ENCODE results near the gene FAM241A. TPM values are rescaled to one million over a fixed set of nuclear protein-coding genes. Genes with fewer than 3 reads are reported as not detected.

FAM241A gene
- total RNA-seq, 1 donor from 2014 or later = 6.8 TPM

DNA sequence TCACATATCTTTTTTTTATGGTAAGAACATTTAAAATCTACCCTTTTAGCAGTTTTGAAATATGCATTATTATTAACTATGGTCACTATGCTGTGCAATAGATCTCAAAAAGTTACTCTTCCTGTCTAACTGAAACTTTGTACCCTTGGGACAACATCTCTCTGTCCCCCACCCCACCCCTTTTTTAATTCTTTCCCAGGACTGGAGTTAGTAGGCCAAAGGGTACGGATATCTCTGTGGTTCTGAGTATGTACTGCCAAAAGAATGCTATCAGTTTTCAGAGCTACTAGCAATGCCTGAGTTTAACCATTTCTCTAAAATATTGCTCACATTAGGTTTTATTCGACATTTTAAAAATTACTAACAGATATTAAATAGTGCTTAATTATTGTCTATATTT is 4.7 kb upstream of the FAM241A start:
- intact Hi-C loops (cut with DNase I) = no loop called here
- H3K27ac ChIP-seq = no peak overlapping the region

GRCh38 chr4:112141366-112142138 is 3.7 kb upstream of the FAM241A start:
- DNase-seq (ENCODE audit: low spot score in 2 of 2) = no peak
- no peak for TF ChIP-seq CTCF (IDR thresholded peaks at IDR 0.05)
- intact Hi-C loops (cut with DNase I) = no loop called here
- Histone ChIP-seq H3K27me3 (no peaks in the 10 kb centered on the region), H3K27ac (peak overlapping the region in 1 of 2 donors; percentile 20), H3K4me3 (no peak overlapping the region), H3K9me3 (no peaks in the 10 kb centered on the region), H3K4me1 (peaks cover 0 to 3% of the 10 kb centered on the region in 2 donors), H3K36me3 (no peaks in the 10 kb centered on the region)

More for the DNA sequence above, 4.7 kb upstream of the FAM241A start:
- Histone ChIP-seq H3K27me3 (no peaks in the 10 kb centered on the region), H3K4me3 (no peak overlapping the region), H3K9me3 (no peaks in the 10 kb centered on the region), H3K4me1 (no peaks in the 10 kb centered on the region), H3K36me3 (no peaks in the 10 kb centered on the region)
- TF ChIP-seq CTCF (IDR thresholded peaks at IDR 0.05) = no peak
- no peak for DNase-seq (ENCODE audit: low spot score in 2 of 2)

GRCh38 chr4:112142182-112142581 is 3.1 kb upstream of the FAM241A start:
- Histone ChIP-seq H3K27ac (no peak overlapping the region), H3K27me3 (no peaks in the 10 kb centered on the region), H3K36me3 (no peaks in the 10 kb centered on the region), H3K4me3 (no peak overlapping the region), H3K9me3 (no peaks in the 10 kb centered on the region), H3K4me1 (peaks cover 0 to 5% of the 10 kb centered on the region in 2 donors)
- no peak for DNase-seq (ENCODE audit: low spot score in 2 of 2)
- intact Hi-C loops (cut with DNase I) = no loop called here
- TF ChIP-seq CTCF (IDR thresholded peaks at IDR 0.05) = no peak

- Histone ChIP-seq H3K27ac (no peak overlapping the region), H3K4me3 (no peak overlapping the region), H3K4me1 (peaks cover 0 to 5% of the 10 kb centered on the region in 2 donors), H3K36me3 (no peaks in the 10 kb centered on the region), H3K9me3 (no peaks in the 10 kb centered on the region), H3K27me3 (no peaks in the 10 kb centered on the region)
- intact Hi-C loops (cut with DNase I) = loop anchor here (2.0 kb wide), 1 partner anchor 17 kb away; no protein-coding TSS in a partner anchor
- no peak for DNase-seq (ENCODE audit: low spot score in 2 of 2)
- no peak for TF ChIP-seq CTCF (IDR thresholded peaks at IDR 0.05)
Observed at GRCh38 chr4:112143781-112144180, 1.5 kb upstream of the FAM241A start.

DNA sequence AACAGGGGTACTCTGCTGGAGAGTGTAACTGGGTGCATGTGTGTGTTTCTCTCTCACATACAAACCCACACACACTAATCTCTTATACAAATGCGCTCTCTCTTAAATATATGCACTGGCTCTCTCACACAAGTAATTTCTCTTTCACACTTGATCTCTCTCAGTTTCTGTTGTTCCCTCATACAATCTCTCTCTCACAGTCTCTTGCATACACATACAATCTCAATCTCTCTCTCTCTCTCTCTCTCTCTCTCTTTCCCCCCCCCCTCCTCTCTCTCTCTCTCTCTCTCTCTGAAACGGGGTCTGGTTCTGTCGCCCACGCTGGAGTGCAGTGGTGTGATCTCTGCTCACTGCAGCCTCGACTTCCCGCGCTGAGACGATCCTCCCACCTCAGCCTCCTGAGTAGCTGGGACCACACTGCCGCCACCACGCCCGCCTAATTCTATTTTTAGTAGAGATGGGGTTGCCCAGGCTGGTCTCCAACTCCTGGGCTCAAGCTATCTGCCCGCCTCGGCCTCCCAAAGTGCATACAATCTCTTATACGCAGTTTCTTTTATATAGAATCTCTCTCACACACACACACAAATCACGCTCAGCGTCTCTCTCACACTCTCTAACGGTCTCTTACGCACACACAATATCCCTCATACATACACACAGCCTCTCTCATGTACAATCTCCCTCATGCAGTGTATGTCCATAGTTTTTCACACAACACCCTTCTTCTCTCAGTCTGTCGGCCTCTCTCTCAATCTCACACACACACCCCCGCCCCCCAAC is 518 bp upstream of the FAM241A start:
- Histone ChIP-seq H3K9me3 (no peaks in the 10 kb centered on the region), H3K4me1 (peaks cover 0 to 5% of the 10 kb centered on the region in 2 donors), H3K27me3 (no peaks in the 10 kb centered on the region), H3K4me3 (peak overlapping the region; percentile 76 to 96), H3K36me3 (no peaks in the 10 kb centered on the region), H3K27ac (peak overlapping the region; percentile 77 to 89)
- DNase-seq (ENCODE audit: low spot score in 2 of 2) = peak in 1 of 2 donors; percentile 63
- no peak for TF ChIP-seq CTCF (IDR thresholded peaks at IDR 0.05)
- intact Hi-C loops (cut with DNase I) = loop anchor here (1.0 to 5.0 kb wide), 5 partner anchors 18 to 493 kb away; partner anchors contain the start of genes AP1AR, LARP7, TIFA and ZGRF1
